HG02884 (cell line): Measurements from ENCODE around the gene PHLDB2.
A peak's percentile ranks its signal among the peaks of the same experiment; 100 is the strongest.

ENCODE experiments used
- ATAC-seq: cut with Tn5 transposase; IDR thresholded peaks from one replicate; pipeline ENCODE4 v1.9.1; 2021; ENCODE audit warnings: mild to moderate bottlenecking, moderate library complexity; ENCODE audit not compliant: unreplicated experiment

The PHLDB2 gene

GRCh38 chr3:111956449-111956848 is 97.4 kb downstream of the PHLDB2 start:
- ATAC-seq: no peak

GRCh38 chr3:111956995-111957734 is 98.1 kb downstream of the PHLDB2 start:
- no peak for ATAC-seq

- ATAC-seq: no peak
Measured at GRCh38 chr3:111961461-111962164, 102.5 kb downstream of the PHLDB2 start.

- no peak for ATAC-seq
Measured at GRCh38 chr3:111963424-111963823, 104.4 kb downstream of the PHLDB2 start.

- no peak for ATAC-seq
Measured at GRCh38 chr3:111965484-111965883, 106.4 kb downstream of the PHLDB2 start.

- no peak for ATAC-seq
Measured at GRCh38 chr3:111967068-111967467, 108.0 kb downstream of the PHLDB2 start.

- ATAC-seq: peak; percentile 98
Measured at GRCh38 chr3:111967651-111968274, 108.7 kb downstream of the PHLDB2 start.

- ATAC-seq: no peak
Measured at GRCh38 chr3:111968319-111969054, 109.4 kb downstream of the PHLDB2 start.

- no peak for ATAC-seq
Measured at GRCh38 chr3:111970376-111970775, 111.3 kb downstream of the PHLDB2 start.

- no peak for ATAC-seq
Measured at GRCh38 chr3:111971533-111972130, 112.6 kb downstream of the PHLDB2 start.

GRCh38 chr3:111972891-111973290 is 113.8 kb downstream of the PHLDB2 start:
- ATAC-seq: no peak

- ATAC-seq: no peak
Measured at GRCh38 chr3:111975131-111975530, 116.1 kb downstream of the PHLDB2 start.

GRCh38 chr3:111976254-111976653 is 117.2 kb downstream of the PHLDB2 start:
- ATAC-seq: no peak

- peak; percentile 95 for ATAC-seq
Measured at GRCh38 chr3:111978583-111979433, 119.7 kb downstream of the PHLDB2 start, which contains the start of gene ABHD10. Gene ABHD10, plus strand, starts transcription at chr3:111979026. Its CDS starts 36 bp downstream, at chr3:111979062.

GRCh38 chr3:111979434-111980038 is 120.5 kb downstream of the PHLDB2 start:
- peak; percentile 44 for ATAC-seq

GRCh38 chr3:111980716-111981456 is 121.8 kb downstream of the PHLDB2 start:
- ATAC-seq: no peak

GRCh38 chr3:111981457-111981763 is 122.3 kb downstream of the PHLDB2 start:
- ATAC-seq: no peak

GRCh38 chr3:111984636-111985298 is 125.7 kb downstream of the PHLDB2 start:
- ATAC-seq: no peak
